ENCODE results near the gene SLC28A1.
"Not testable (repeated sequence)": the region's sequence is repeated elsewhere in the genome, so short reads cannot be mapped to it uniquely, and the experiment has no call there.

Gene SLC28A1

GRCh38 chr15:84883916-84884781 is at the start of gene SLC28A1:
Gene SLC28A1, plus strand, starts transcription at chr15:84884662. Its CDS starts 3,099 bp downstream, at chr15:84887761.
- DNase-seq: no peak

GRCh38 chr15:84834969-84835368 is 49.5 kb upstream of the SLC28A1 start:
- no peak for DNase-seq

DNA sequence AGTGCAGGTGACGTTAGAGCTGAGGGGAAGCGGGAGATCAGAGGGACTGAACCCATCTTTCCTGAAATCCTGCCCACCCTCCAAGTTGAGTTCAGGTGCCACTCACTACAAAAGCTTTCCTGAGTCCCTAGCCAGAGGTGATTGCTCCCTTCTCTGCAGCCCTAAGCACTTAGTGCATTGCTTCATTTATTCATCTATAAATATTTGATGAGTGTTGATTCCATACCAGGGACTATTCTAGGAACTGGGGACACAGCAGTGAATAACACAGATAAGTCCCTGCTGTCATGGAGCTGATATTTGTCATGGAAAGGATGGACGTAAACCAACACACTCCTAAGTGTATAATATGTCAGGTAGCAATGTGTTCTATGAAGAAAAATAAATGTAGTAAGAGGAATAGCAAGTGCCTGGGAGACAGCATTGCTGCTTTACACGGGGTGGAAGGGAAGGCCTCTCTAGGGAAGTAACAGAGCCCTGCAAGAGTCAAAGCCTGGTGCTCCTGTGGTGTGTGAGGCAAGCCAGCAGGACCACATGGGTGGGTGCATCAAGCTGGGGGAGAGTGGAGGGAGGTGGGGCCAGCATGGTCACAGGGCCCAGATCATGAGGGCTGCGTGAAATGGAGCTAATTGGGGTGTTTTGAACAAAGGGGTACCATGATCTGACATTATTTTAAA is 48.7 kb upstream of the SLC28A1 start:
- no peak for DNase-seq

DNA sequence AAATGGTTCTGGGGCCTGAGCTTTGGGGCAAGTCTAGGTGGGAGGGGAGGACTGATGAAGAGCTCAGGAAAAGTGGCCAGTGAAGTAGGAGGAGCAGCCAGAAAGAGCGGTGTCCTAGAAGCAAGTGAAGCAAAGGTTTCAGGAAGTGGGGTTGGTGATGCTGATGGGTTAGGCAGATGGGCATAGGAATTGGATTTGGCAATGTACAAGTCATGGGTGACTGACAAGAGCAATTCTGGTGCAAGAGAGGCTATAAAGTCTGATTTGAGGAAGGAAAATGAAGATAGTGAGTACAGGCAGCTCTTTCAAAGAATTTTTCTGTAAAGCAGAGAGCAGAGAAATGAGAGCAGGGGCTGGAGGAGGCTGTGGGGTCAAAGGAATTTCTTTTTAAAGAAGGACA is 47.6 kb upstream of the SLC28A1 start:
- DNase-seq: no peak

DNA sequence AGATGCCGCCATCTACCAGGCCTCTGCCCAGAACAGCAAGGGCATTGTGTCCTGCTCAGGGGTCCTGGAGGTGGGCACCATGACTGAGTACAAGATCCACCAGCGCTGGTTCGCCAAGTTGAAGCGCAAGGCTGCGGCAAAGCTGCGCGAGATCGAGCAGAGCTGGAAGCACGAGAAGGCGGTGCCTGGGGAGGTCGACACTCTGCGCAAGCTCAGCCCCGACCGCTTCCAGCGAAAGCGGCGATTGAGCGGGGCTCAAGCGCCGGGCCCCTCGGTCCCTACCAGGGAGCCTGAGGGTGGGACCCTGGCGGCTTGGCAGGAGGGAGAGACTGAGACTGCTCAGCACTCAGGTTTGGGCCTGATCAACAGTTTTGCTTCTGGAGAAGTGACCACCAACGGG is 44.7 kb upstream of the SLC28A1 start:
- no peak for DNase-seq

DNA sequence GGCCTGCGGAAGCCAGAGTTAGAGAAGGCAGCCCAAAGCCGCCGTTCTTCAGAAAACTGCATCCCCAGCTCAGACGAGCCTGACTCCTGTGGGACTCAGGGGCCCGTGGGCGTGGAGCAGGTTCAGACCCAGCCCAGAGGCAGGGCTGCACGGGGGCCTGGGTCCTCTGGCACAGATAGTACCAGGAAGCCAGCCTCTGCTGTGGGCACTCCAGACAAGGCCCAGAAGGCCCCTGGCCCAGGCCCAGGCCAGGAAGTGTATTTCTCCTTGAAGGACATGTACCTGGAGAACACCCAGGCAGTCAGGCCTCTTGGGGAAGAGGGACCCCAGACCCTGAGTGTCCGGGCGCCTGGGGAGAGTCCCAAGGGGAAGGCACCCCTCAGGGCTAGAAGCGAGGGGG is 44.2 kb upstream of the SLC28A1 start:
- no peak for DNase-seq

GRCh38 chr15:84840741-84841429 is 43.6 kb upstream of the SLC28A1 start:
- peak; percentile 63 for DNase-seq

GRCh38 chr15:84842781-84843180 is 41.7 kb upstream of the SLC28A1 start:
- no peak for DNase-seq

- no peak for DNase-seq
These were observed 39.5 kb upstream of the SLC28A1 start for GRCh38 chr15:84844964-84845363.

GRCh38 chr15:84845631-84846030 is 38.8 kb upstream of the SLC28A1 start:
- not testable (repeated sequence) for DNase-seq

GRCh38 chr15:84846269-84846668 is 38.2 kb upstream of the SLC28A1 start:
- no peak for DNase-seq

GRCh38 chr15:84847382-84847781 is 37.1 kb upstream of the SLC28A1 start:
- DNase-seq: no peak

GRCh38 chr15:84852212-84852611 is 32.2 kb upstream of the SLC28A1 start:
- DNase-seq: no peak

GRCh38 chr15:84855136-84855535 is 29.3 kb upstream of the SLC28A1 start:
- no peak for DNase-seq

- no peak for DNase-seq
These were observed 28.7 kb upstream of the SLC28A1 start for GRCh38 chr15:84855765-84856164.

- DNase-seq: no peak
These were observed 27.6 kb upstream of the SLC28A1 start for GRCh38 chr15:84856731-84857417.

DNA sequence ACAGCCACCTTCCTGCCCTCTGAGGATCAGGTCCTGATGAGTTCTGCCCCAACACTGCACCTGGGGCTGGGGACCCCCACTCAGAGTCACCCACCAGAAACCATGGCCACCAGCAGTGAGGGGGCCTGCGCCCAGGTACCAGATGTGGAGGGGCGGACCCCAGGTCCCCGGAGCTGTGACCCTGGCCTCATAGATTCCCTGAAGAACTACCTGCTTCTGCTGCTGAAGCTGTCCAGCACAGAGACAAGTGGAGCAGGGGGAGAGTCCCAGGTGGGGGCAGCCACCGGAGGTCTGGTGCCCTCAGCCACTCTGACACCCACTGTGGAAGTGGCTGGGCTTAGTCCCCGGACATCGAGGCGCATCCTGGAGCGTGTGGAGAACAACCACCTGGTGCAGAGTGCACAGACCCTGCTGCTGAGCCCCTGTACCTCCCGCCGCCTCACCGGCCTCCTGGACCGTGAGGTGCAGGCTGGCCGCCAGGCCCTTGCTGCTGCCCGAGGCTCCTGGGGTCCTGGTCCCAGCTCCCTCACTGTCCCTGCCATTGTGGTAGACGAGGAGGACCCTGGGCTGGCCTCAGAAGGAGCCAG is 27.0 kb upstream of the SLC28A1 start:
- no peak for DNase-seq

- no peak for DNase-seq
These were observed 26.2 kb upstream of the SLC28A1 start for GRCh38 chr15:84858231-84858630.

- no peak for DNase-seq
These were observed 25.3 kb upstream of the SLC28A1 start for GRCh38 chr15:84859144-84859543.

- DNase-seq: no peak
These were observed 24.8 kb upstream of the SLC28A1 start for GRCh38 chr15:84859651-84860050.

- DNase-seq: no peak
These were observed 22.7 kb upstream of the SLC28A1 start for GRCh38 chr15:84861781-84862180.

DNA sequence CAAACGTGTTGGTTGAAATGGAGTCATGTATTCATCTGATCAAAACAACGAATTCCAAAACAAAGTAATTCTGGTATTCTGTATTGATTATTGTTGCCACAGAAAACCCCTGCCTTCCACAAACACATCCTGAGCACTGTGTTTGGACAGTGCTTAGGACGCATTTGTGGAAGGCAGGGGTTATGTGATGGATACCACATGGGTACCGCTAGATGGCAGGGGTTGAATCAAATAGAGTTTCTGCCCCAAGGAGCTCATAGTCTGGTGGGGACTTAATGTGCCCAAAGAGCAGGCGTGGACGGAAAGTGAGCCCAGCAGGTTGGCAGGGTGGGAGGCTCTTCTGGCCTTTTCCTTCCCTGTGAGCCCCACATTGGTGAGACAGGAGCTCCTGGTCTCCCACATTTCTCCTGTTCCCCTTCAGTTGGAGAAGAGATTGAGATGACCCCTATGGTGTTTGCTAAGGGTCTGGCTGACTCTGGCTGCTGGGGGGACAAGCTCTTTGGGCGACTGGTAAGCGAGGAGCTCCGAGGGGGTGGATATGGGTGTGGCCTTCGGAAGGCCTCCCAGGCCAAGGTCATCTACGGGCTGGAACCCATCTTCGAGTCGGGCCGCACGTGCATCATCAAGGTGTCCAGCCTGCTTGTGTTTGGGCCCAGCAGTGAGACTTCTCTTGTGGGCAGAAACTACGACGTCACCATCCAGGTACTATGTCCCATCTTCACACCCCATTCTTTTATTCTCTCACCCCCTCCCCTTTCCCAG is 22.1 kb upstream of the SLC28A1 start:
- DNase-seq: no peak

Measured in SHP77 treated with DMSO at 0.1 percent for 48 hours (cell line).